Spleen (tissue), 7 donors: ENCODE measurements around the gene ATP10D.

Source experiments
- POLR2A ChIP-seq, 3 donors: fragments of 450-650 bp; IDR thresholded peaks; one replicate each; pipeline ENCODE4 v1.5.1; 2017; ENCODE audit warnings: antibody characterized with exemption in 3 of 3, mild to moderate bottlenecking in 1 of 3
- TF ChIP-seq, protein P1 (sequence below), 11 experiments: fragments of 200-600 bp in 7 of 11; fragments of 450-650 bp in 4 of 11; sonication (generic) in 4 of 11; IDR thresholded peaks in 8 of 11; conservative IDR thresholded peaks in 3 of 11; 1 replicate in 7 of 11; 2 replicates in 4 of 11; pipeline versions ENCODE4 v1.4.0 to v1.8.0; 2016 to 2021; ENCODE audit warnings: antibody characterized with exemption in 11 of 11, inconsistent platforms in 4 of 11, mild to moderate bottlenecking in 1 of 11
- donor health status: DM: no; HTN: no; CAD: no; lungs with moderate emphysema.
- donor health status: DM: no; HTN: no; CAD: no.
- donor health status: DM: no; HTN: no; CAD: no.

DNA sequence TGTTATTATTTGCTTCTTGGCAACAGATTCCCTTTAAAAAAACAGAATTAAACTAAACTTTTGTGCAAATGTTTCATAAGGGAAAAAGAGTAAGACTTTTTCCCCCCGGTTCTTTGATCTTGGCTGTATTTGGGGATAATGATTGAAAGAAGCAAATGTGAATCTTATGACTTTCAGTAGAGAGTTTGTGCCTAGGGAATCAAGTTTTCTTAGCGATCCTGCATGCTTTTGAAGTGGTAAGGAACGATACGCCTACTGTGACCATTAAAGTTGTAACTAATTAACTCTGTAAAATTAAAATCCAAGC lies 9.0 kb downstream of the ATP10D start:
- TF ChIP-seq, protein P1, sequence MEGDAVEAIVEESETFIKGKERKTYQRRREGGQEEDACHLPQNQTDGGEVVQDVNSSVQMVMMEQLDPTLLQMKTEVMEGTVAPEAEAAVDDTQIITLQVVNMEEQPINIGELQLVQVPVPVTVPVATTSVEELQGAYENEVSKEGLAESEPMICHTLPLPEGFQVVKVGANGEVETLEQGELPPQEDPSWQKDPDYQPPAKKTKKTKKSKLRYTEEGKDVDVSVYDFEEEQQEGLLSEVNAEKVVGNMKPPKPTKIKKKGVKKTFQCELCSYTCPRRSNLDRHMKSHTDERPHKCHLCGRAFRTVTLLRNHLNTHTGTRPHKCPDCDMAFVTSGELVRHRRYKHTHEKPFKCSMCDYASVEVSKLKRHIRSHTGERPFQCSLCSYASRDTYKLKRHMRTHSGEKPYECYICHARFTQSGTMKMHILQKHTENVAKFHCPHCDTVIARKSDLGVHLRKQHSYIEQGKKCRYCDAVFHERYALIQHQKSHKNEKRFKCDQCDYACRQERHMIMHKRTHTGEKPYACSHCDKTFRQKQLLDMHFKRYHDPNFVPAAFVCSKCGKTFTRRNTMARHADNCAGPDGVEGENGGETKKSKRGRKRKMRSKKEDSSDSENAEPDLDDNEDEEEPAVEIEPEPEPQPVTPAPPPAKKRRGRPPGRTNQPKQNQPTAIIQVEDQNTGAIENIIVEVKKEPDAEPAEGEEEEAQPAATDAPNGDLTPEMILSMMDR (IDR thresholded peaks at IDR 0.05 in 8 of 11, conservative IDR thresholded peaks at IDR 0.05 in 3 of 11), result no peak
- TF ChIP-seq POLR2A (IDR thresholded peaks at IDR 0.05), result no peak
